ENCODE data around the gene HCFC1. TPM values are rescaled to one million over a fixed set of nuclear protein-coding genes. Genes with fewer than 3 reads are reported as not detected.
"Not testable (repeated sequence)": the region's sequence is repeated elsewhere in the genome, so short reads cannot be mapped to it uniquely, and the experiment has no call there.

The HCFC1 gene
- total RNA-seq, 2 experiments from 2014 or later = 45.9 to 50.2 TPM

DNA sequence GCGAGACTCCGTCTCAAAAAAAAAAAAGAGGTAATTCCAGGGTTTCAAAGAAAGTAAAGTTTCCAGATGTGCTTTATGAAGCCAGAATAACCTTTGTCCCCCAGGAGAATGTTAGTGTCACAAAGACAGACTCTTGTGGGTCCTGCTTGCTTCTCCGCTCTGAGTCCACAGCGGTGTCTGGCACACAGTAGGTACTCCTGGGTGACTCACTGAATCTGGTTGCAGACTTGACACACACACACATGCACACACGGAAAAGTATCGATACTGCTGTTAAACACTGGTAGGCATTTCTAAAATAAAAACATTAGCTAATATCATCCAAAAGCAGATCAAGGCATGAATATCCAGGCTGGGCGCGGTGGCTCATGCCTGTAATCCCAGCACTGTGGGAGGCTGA lies 23.9 kb upstream of the HCFC1 start:
- ChIA-PET POLR2A (no interaction called here), CTCF (no interaction called here)
- H3K27me3 ChIP-seq (ENCODE audit: control insufficient read depth in 1 of 2, insufficient read depth in 2 of 2, low read length in 2 of 2) = no peaks in the 10 kb centered on the region
- no peaks in the 10 kb centered on the region for H3K36me3 ChIP-seq (ENCODE audit: insufficient read depth, low read length)
- H3K4me3 ChIP-seq (ENCODE audit: low read length) = no peak overlapping the region
- H3K27ac Mint-ChIP-seq = no peak overlapping the region
- no peaks in the 10 kb centered on the region for H3K27me3 Mint-ChIP-seq
- TF ChIP-seq, protein P1, sequence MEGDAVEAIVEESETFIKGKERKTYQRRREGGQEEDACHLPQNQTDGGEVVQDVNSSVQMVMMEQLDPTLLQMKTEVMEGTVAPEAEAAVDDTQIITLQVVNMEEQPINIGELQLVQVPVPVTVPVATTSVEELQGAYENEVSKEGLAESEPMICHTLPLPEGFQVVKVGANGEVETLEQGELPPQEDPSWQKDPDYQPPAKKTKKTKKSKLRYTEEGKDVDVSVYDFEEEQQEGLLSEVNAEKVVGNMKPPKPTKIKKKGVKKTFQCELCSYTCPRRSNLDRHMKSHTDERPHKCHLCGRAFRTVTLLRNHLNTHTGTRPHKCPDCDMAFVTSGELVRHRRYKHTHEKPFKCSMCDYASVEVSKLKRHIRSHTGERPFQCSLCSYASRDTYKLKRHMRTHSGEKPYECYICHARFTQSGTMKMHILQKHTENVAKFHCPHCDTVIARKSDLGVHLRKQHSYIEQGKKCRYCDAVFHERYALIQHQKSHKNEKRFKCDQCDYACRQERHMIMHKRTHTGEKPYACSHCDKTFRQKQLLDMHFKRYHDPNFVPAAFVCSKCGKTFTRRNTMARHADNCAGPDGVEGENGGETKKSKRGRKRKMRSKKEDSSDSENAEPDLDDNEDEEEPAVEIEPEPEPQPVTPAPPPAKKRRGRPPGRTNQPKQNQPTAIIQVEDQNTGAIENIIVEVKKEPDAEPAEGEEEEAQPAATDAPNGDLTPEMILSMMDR (IDR thresholded peaks at IDR 0.05) = no peak
- no peaks in the 10 kb centered on the region for H3K9me3 Mint-ChIP-seq
- ATAC-seq (ENCODE audit: poor library complexity) (no peak), DNase-seq (no peak)
- intact Hi-C loops (cut with DNase I, micrococcal nuclease) = no loop called here
- H3K27ac ChIP-seq (ENCODE audit: low read depth in 1 of 2, low read length in 2 of 2) = no peak overlapping the region
- H3K4me1 Mint-ChIP-seq (ENCODE audit: low read depth) = no peaks in the 10 kb centered on the region
- no peaks in the 10 kb centered on the region for H3K36me3 Mint-ChIP-seq (ENCODE audit: low read depth)
- H3K4me3 Mint-ChIP-seq = no peak overlapping the region
- no peaks in the 10 kb centered on the region for H3K9me3 ChIP-seq (ENCODE audit: control insufficient read depth in 1 of 2, insufficient read depth in 1 of 2, low read length in 2 of 2)
- peaks cover under 1% of the 10 kb centered on the region for H3K4me1 ChIP-seq (ENCODE audit: insufficient read depth, low read length)

DNA sequence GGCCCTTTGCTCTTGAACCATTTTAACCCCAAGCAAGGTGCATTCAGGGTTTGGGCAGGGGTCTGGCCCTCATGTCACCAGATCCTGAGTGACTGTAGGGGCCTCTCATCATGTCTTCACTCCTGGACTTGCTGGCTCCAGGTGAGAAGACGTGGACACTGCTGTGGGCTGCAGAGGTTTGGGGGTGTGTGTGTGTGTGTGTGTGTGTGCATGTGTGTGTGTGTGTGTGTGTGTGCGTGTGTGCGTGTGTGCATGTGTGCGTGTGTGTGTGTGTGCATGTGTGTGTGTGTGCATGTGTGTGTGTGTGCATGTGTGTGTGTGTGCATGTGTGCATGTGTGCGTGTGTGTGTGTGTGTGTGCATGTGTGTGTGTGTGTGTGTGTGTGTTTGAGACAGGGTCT lies 22.8 kb upstream of the HCFC1 start:
- peaks cover 12% of the 10 kb centered on the region for H3K4me1 ChIP-seq (ENCODE audit: insufficient read depth, low read length)
- H3K9me3 Mint-ChIP-seq; POLR2A ChIA-PET; H3K4me3 Mint-ChIP-seq; CTCF ChIA-PET; ATAC-seq (ENCODE audit: poor library complexity); H3K4me3 ChIP-seq (ENCODE audit: low read length); H3K27ac Mint-ChIP-seq; H3K4me1 Mint-ChIP-seq (ENCODE audit: low read depth); DNase-seq; intact Hi-C loops (cut with DNase I, micrococcal nuclease); H3K27me3 ChIP-seq (ENCODE audit: control insufficient read depth in 1 of 2, insufficient read depth in 2 of 2, low read length in 2 of 2); H3K36me3 Mint-ChIP-seq (ENCODE audit: low read depth); H3K9me3 ChIP-seq (ENCODE audit: control insufficient read depth in 1 of 2, insufficient read depth in 1 of 2, low read length in 2 of 2); H3K27ac ChIP-seq (ENCODE audit: low read depth in 1 of 2, low read length in 2 of 2); H3K27me3 Mint-ChIP-seq; H3K36me3 ChIP-seq (ENCODE audit: insufficient read depth, low read length): not testable (repeated sequence)

DNA sequence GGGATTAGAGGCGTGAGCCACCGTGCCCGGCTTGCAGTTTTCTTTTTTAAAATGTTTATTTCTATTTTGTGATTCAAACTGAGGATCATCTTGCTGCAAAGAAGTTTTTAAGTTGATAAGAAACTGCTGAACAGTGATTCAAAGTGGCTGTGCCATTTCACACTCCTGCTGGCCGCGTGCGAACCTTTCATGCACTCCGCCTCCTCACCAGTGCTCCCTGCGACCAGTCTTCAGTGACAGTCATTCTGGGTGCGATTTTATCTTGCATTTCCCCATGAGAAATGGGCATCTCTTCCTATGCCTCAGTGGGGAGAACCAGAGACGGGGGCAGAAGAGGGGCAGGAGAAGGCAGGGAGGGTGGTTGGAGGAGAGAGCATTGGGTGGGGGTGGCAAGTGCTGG lies 22.4 kb upstream of the HCFC1 start:
- Mint-ChIP-seq H3K9me3 (no peaks in the 10 kb centered on the region), H3K36me3 (ENCODE audit: low read depth) (no peaks in the 10 kb centered on the region), H3K4me1 (ENCODE audit: low read depth) (peaks cover 11% of the 10 kb centered on the region), H3K4me3 (no peak overlapping the region), H3K27me3 (no peaks in the 10 kb centered on the region), H3K27ac (no peak overlapping the region)
- no peak overlapping the region for H3K4me3 ChIP-seq (ENCODE audit: low read length)
- no peak overlapping the region for H3K27ac ChIP-seq (ENCODE audit: low read depth in 1 of 2, low read length in 2 of 2)
- ATAC-seq (ENCODE audit: poor library complexity) (no peak), DNase-seq (no peak)
- ChIA-PET CTCF (no interaction called here), POLR2A (no interaction called here)
- intact Hi-C loops (cut with DNase I, micrococcal nuclease) = no loop called here
- H3K36me3 ChIP-seq (ENCODE audit: insufficient read depth, low read length) = no peaks in the 10 kb centered on the region
- TF ChIP-seq, protein P1 (IDR thresholded peaks at IDR 0.05) = no peak
- H3K9me3 ChIP-seq (ENCODE audit: control insufficient read depth in 1 of 2, insufficient read depth in 1 of 2, low read length in 2 of 2) = no peaks in the 10 kb centered on the region
- peaks cover 13% of the 10 kb centered on the region for H3K4me1 ChIP-seq (ENCODE audit: insufficient read depth, low read length)
- H3K27me3 ChIP-seq (ENCODE audit: control insufficient read depth in 1 of 2, insufficient read depth in 2 of 2, low read length in 2 of 2) = no peaks in the 10 kb centered on the region

DNA sequence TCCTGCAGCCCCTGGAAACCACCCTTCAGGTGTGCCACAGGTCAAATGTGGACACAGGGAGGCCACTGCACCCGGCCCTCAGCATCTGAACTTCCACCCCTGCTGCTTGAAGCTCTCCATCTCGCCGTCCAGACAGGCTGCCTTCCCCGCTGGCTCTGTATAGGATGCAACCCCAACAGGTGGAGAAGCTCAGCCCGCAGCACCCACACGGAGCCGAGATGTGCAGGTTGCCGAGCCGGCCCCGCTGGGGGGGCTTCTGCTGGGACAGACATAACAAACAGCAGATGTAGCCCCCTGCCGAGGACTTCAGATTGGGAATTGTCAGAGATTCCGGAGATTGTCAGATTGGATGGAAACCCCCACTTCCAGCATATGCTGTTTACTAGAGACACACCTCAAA lies 21.5 kb upstream of the HCFC1 start:
- ChIA-PET POLR2A (no interaction called here), CTCF (no interaction called here)
- Histone ChIP-seq H3K4me1 (ENCODE audit: insufficient read depth, low read length) (peaks cover 13% of the 10 kb centered on the region), H3K36me3 (ENCODE audit: insufficient read depth, low read length) (no peaks in the 10 kb centered on the region), H3K9me3 (ENCODE audit: control insufficient read depth in 1 of 2, insufficient read depth in 1 of 2, low read length in 2 of 2) (no peaks in the 10 kb centered on the region), H3K4me3 (ENCODE audit: low read length) (no peak overlapping the region), H3K27me3 (ENCODE audit: control insufficient read depth in 1 of 2, insufficient read depth in 2 of 2, low read length in 2 of 2) (no peaks in the 10 kb centered on the region), H3K27ac (ENCODE audit: low read depth in 1 of 2, low read length in 2 of 2) (no peak overlapping the region)
- Mint-ChIP-seq H3K9me3 (no peaks in the 10 kb centered on the region), H3K4me3 (no peak overlapping the region), H3K27ac (no peak overlapping the region), H3K36me3 (ENCODE audit: low read depth) (no peaks in the 10 kb centered on the region), H3K27me3 (no peaks in the 10 kb centered on the region), H3K4me1 (ENCODE audit: low read depth) (peaks cover 11% of the 10 kb centered on the region)
- DNase-seq (no peak), ATAC-seq (ENCODE audit: poor library complexity) (no peak)
- TF ChIP-seq, protein P1 (IDR thresholded peaks at IDR 0.05) = no peak
- intact Hi-C loops (cut with DNase I, micrococcal nuclease) = no loop called here
